ENCODE results near the gene SFT2D1. TPM values are rescaled to one million over a fixed set of nuclear protein-coding genes. Genes with fewer than 3 reads are reported as not detected.

SFT2D1 gene
- total and polyA plus RNA-seq, 9 of the 15 experiments (the other 6 are each of a cell fraction or from before 2014, with no cell fraction given) = 54.4 to 140 (median 74.6) TPM

- intact Hi-C loops (cut with micrococcal nuclease) (no loop called here), in situ Hi-C loops (cut with MboI) (loop anchor here (5.0 kb wide), 1 partner anchor 116 kb away; no protein-coding TSS in a partner anchor)
- Histone ChIP-seq H3K27me3 (ENCODE audit: control insufficient read depth in 2 of 2, insufficient read depth in 2 of 2, low read length in 2 of 2) (peaks cover 18 to 32% of the 10 kb centered on the region in 2 experiments), H3K36me3 (ENCODE audit: control insufficient read depth, insufficient read depth, low read length) (no peaks in the 10 kb centered on the region), H3K9ac (ENCODE audit: insufficient read depth in 1 of 2, low read depth in 2 of 2, low read length in 2 of 2) (no peak overlapping the region), H3K9me3 (replicated peaks; ENCODE audit: control insufficient read depth, insufficient read depth, low read depth, low read length) (no peaks in the 10 kb centered on the region), H3K27ac (ENCODE audit: extremely low read depth, low read depth, low read length) (no peak overlapping the region), H3K9me1 (ENCODE audit: control insufficient read depth, insufficient read depth, low read length) (no peaks in the 10 kb centered on the region), H3K4me3 (no peak overlapping the region), H3K79me2 (ENCODE audit: control insufficient read depth, insufficient read depth, low read length) (peaks cover 4% of the 10 kb centered on the region; the same call in 1 of the 3 replicates), H4K20me1 (replicated peaks; ENCODE audit: control insufficient read depth, insufficient read depth, low read length) (no peaks in the 10 kb centered on the region), H2AFZ (ENCODE audit: low read depth, low read length) (no peak overlapping the region), H3K4me2 (ENCODE audit: insufficient read depth, low read length) (no peak overlapping the region), H3K4me1 (replicated peaks in 1 of 2; ENCODE audit: control insufficient read depth in 2 of 2, insufficient read depth in 2 of 2, low read length in 2 of 2) (peaks cover 0 to 11% of the 10 kb centered on the region in 2 experiments; a peak in 1 of 5 replicates)
- ATAC-seq = no peak
- DNase-seq (ENCODE audit: extremely low read depth in 1 of 4, low spot score in 3 of 4) = no peak
- FAIRE-seq = no peak
- ChIA-PET POLR2A (interaction anchor here (0.7 kb wide), 1 partner anchor 112 kb away, joined by 3 read pairs; no protein-coding TSS in a partner anchor), CTCF (ENCODE audit: low intra/inter-chr PET ratio) (no interaction called here)
- WGBS (ENCODE audit: insufficient coverage, low coverage, missing lambda C conversion rate) = 26% methylated on average over 13 of the region's 13 CpGs
- no TSS peak for BruUV-seq (replicated peaks)
- TF ChIP-seq HDAC1 (IDR thresholded peaks at IDR 0.05) (no peak), PHB (CRISPR knock-in tag; IDR thresholded peaks at IDR 0.05) (no peak), NR2C2 (CRISPR knock-in tag; IDR thresholded peaks at IDR 0.05) (no peak), NR2C2 (tag; IDR thresholded peaks at IDR 0.05) (no peak), SRF (CRISPR knock-in tag; IDR thresholded peaks at IDR 0.05) (no peak), L3MBTL2 (IDR thresholded peaks at IDR 0.05) (no peak), HDAC3 (IDR thresholded peaks at IDR 0.05; ENCODE audit: borderline replicate concordance, partially characterized antibody) (no peak)
- TF ChIP-seq, protein P1, sequence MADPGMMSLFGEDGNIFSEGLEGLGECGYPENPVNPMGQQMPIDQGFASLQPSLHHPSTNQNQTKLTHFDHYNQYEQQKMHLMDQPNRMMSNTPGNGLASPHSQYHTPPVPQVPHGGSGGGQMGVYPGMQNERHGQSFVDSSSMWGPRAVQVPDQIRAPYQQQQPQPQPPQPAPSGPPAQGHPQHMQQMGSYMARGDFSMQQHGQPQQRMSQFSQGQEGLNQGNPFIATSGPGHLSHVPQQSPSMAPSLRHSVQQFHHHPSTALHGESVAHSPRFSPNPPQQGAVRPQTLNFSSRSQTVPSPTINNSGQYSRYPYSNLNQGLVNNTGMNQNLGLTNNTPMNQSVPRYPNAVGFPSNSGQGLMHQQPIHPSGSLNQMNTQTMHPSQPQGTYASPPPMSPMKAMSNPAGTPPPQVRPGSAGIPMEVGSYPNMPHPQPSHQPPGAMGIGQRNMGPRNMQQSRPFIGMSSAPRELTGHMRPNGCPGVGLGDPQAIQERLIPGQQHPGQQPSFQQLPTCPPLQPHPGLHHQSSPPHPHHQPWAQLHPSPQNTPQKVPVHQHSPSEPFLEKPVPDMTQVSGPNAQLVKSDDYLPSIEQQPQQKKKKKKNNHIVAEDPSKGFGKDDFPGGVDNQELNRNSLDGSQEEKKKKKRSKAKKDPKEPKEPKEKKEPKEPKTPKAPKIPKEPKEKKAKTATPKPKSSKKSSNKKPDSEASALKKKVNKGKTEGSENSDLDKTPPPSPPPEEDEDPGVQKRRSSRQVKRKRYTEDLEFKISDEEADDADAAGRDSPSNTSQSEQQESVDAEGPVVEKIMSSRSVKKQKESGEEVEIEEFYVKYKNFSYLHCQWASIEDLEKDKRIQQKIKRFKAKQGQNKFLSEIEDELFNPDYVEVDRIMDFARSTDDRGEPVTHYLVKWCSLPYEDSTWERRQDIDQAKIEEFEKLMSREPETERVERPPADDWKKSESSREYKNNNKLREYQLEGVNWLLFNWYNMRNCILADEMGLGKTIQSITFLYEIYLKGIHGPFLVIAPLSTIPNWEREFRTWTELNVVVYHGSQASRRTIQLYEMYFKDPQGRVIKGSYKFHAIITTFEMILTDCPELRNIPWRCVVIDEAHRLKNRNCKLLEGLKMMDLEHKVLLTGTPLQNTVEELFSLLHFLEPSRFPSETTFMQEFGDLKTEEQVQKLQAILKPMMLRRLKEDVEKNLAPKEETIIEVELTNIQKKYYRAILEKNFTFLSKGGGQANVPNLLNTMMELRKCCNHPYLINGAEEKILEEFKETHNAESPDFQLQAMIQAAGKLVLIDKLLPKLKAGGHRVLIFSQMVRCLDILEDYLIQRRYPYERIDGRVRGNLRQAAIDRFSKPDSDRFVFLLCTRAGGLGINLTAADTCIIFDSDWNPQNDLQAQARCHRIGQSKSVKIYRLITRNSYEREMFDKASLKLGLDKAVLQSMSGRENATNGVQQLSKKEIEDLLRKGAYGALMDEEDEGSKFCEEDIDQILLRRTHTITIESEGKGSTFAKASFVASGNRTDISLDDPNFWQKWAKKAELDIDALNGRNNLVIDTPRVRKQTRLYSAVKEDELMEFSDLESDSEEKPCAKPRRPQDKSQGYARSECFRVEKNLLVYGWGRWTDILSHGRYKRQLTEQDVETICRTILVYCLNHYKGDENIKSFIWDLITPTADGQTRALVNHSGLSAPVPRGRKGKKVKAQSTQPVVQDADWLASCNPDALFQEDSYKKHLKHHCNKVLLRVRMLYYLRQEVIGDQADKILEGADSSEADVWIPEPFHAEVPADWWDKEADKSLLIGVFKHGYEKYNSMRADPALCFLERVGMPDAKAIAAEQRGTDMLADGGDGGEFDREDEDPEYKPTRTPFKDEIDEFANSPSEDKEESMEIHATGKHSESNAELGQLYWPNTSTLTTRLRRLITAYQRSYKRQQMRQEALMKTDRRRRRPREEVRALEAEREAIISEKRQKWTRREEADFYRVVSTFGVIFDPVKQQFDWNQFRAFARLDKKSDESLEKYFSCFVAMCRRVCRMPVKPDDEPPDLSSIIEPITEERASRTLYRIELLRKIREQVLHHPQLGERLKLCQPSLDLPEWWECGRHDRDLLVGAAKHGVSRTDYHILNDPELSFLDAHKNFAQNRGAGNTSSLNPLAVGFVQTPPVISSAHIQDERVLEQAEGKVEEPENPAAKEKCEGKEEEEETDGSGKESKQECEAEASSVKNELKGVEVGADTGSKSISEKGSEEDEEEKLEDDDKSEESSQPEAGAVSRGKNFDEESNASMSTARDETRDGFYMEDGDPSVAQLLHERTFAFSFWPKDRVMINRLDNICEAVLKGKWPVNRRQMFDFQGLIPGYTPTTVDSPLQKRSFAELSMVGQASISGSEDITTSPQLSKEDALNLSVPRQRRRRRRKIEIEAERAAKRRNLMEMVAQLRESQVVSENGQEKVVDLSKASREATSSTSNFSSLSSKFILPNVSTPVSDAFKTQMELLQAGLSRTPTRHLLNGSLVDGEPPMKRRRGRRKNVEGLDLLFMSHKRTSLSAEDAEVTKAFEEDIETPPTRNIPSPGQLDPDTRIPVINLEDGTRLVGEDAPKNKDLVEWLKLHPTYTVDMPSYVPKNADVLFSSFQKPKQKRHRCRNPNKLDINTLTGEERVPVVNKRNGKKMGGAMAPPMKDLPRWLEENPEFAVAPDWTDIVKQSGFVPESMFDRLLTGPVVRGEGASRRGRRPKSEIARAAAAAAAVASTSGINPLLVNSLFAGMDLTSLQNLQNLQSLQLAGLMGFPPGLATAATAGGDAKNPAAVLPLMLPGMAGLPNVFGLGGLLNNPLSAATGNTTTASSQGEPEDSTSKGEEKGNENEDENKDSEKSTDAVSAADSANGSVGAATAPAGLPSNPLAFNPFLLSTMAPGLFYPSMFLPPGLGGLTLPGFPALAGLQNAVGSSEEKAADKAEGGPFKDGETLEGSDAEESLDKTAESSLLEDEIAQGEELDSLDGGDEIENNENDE (IDR thresholded peaks at IDR 0.05; ENCODE audit: low read depth, low read length) = no peak
- TF ChIP-seq, protein P2, sequence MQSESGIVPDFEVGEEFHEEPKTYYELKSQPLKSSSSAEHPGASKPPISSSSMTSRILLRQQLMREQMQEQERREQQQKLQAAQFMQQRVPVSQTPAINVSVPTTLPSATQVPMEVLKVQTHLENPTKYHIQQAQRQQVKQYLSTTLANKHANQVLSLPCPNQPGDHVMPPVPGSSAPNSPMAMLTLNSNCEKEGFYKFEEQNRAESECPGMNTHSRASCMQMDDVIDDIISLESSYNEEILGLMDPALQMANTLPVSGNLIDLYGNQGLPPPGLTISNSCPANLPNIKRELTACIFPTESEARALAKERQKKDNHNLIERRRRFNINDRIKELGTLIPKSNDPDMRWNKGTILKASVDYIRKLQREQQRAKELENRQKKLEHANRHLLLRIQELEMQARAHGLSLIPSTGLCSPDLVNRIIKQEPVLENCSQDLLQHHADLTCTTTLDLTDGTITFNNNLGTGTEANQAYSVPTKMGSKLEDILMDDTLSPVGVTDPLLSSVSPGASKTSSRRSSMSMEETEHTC (IDR thresholded peaks at IDR 0.05) = no peak
These were observed 46.1 kb upstream of the SFT2D1 start for GRCh38 chr6:166388290-166389004.
